Measurements from ENCODE around the gene TBC1D13. TPM values are rescaled to one million over a fixed set of nuclear protein-coding genes. Genes with fewer than 3 reads are reported as not detected.

Gene TBC1D13
- total and polyA plus RNA-seq, 9 of the 15 experiments (the other 6 are each of a cell fraction or from before 2014, with no cell fraction given): 2.3 to 28.7 (median 11.4) TPM

GRCh38 chr9:128829477-128830251, 42.6 kb downstream of the TBC1D13 start, which contains the start of gene SPOUT1 (continued):
- TF ChIP-seq CREM (IDR thresholded peaks at IDR 0.05; ENCODE audit: low read depth) (peak; percentile 73), TFE3 (CRISPR knock-in tag; IDR thresholded peaks at IDR 0.05) (no peak), FOXP1 (CRISPR knock-in tag; IDR thresholded peaks at IDR 0.05) (no peak), ETV6 (IDR thresholded peaks at IDR 0.05; ENCODE audit: borderline replicate concordance in 1 of 2, low read depth in 2 of 2, low read length in 1 of 2) (no peak), ETV6 (CRISPR knock-in tag; IDR thresholded peaks at IDR 0.05; ENCODE audit: borderline replicate concordance) (no peak), CBX2 (IDR thresholded peaks at IDR 0.05; ENCODE audit: insufficient read depth, low read length, poor library complexity, severe bottlenecking) (no peak), AFF1 (IDR thresholded peaks at IDR 0.05; ENCODE audit: low read depth in 1 of 2, partially characterized antibody in 2 of 2) (no peak), SUPT5H (IDR thresholded peaks at IDR 0.05) (peak; percentile 91), TGIF2 (CRISPR knock-in tag; IDR thresholded peaks at IDR 0.05) (no peak), GATAD2A (IDR thresholded peaks at IDR 0.05) (no peak), DPF2 (IDR thresholded peaks at IDR 0.05) (no peak), TBL1XR1 (IDR thresholded peaks at IDR 0.05; ENCODE audit: low read length in 2 of 2) (no peak), PTRF (tag; IDR thresholded peaks at IDR 0.05) (no peak), RBM14 (IDR thresholded peaks at IDR 0.05; ENCODE audit: borderline replicate concordance, insufficient read depth, low read depth, low read length) (0 out of 2 replicates have a peak, but pooled peaks have one; percentile 74), ZNF217 (CRISPR knock-in tag; IDR thresholded peaks at IDR 0.05) (no peak), ZNF224 (CRISPR knock-in tag; IDR thresholded peaks at IDR 0.05) (no peak), HCFC1 (IDR thresholded peaks at IDR 0.05; ENCODE audit: low read depth, low read length) (peak; percentile 36; the same call in 1 of the 2 replicates), HOXB6 (CRISPR knock-in tag; IDR thresholded peaks at IDR 0.05; ENCODE audit: borderline replicate concordance) (no peak), NONO (IDR thresholded peaks at IDR 0.05; ENCODE audit: low read depth in 2 of 2, low read length in 1 of 2) (no peak; a peak in 1 of 4 replicates), NELFE (IDR thresholded peaks at IDR 0.05; ENCODE audit: insufficient read depth, insufficient read length) (no peak), CTBP1 (IDR thresholded peaks at IDR 0.05; ENCODE audit: borderline replicate concordance) (peak; percentile 68), ZNF253 (CRISPR knock-in tag; conservative IDR thresholded peaks at IDR 0.05) (no peak)
- TF ChIP-seq, protein P1, sequence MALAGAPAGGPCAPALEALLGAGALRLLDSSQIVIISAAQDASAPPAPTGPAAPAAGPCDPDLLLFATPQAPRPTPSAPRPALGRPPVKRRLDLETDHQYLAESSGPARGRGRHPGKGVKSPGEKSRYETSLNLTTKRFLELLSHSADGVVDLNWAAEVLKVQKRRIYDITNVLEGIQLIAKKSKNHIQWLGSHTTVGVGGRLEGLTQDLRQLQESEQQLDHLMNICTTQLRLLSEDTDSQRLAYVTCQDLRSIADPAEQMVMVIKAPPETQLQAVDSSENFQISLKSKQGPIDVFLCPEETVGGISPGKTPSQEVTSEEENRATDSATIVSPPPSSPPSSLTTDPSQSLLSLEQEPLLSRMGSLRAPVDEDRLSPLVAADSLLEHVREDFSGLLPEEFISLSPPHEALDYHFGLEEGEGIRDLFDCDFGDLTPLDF (CRISPR knock-in tag; IDR thresholded peaks at IDR 0.05): no peak
